Measurements from ENCODE around the gene F2RL1. TPM values are rescaled to one million over a fixed set of nuclear protein-coding genes. Genes with fewer than 3 reads are reported as not detected.
"Not testable (repeated sequence)": the region's sequence is repeated elsewhere in the genome, so short reads cannot be mapped to it uniquely, and the experiment has no call there.

F2RL1 gene
- total RNA-seq, 1 donor from 2014 or later, result 25.5 TPM

DNA sequence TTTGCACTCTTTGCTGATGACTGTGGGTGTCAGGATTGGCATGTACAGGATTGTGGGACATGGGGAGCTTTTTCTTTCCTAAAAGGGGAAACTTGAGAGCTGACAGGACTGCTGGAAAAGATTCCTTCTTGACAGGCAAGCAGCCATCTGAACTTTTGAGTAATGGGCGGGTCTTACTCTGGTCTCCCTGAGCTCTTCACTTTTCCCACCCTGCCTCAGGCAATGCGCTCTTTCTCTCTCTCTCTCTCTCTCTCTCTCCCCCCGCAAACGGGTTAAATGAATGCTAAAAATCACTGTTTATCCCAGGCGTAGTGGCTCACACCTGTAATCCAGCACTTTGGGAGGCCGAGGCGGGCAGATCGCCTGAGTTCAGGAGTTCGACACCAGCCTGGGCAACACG is 37.1 kb upstream of the F2RL1 start:
- no peaks in the 10 kb centered on the region for H3K27me3 ChIP-seq (ENCODE audit: control insufficient read depth, insufficient read depth, low read length)
- DNase-seq (ENCODE audit: low read depth) (no peak), FAIRE-seq (no peak)
- no peak overlapping the region for H3K4me3 ChIP-seq (ENCODE audit: low read depth, low read length)
- no peaks in the 10 kb centered on the region for H3K36me3 ChIP-seq (ENCODE audit: control insufficient read depth, insufficient read depth, low read length)
- TF ChIP-seq CTCF (IDR thresholded peaks at IDR 0.05; ENCODE audit: insufficient read depth, low read length, severe bottlenecking), result no peak

- no peaks in the 10 kb centered on the region for H3K36me3 ChIP-seq (ENCODE audit: control insufficient read depth, insufficient read depth, low read length)
- no peak overlapping the region for H3K4me3 ChIP-seq (ENCODE audit: low read depth, low read length)
- FAIRE-seq (no peak), DNase-seq (ENCODE audit: low read depth) (no peak)
- no peak for TF ChIP-seq CTCF (IDR thresholded peaks at IDR 0.05; ENCODE audit: insufficient read depth, low read length, severe bottlenecking)
- H3K27me3 ChIP-seq (ENCODE audit: control insufficient read depth, insufficient read depth, low read length), result no peaks in the 10 kb centered on the region
These were observed 36.4 kb upstream of the F2RL1 start for GRCh38 chr5:76782444-76782843.

GRCh38 chr5:76787237-76787636 is 31.6 kb upstream of the F2RL1 start:
- no peak overlapping the region for H3K4me3 ChIP-seq (ENCODE audit: low read depth, low read length)
- TF ChIP-seq CTCF (IDR thresholded peaks at IDR 0.05; ENCODE audit: insufficient read depth, low read length, severe bottlenecking), result no peak
- H3K36me3 ChIP-seq (ENCODE audit: control insufficient read depth, insufficient read depth, low read length), result no peaks in the 10 kb centered on the region
- H3K27me3 ChIP-seq (ENCODE audit: control insufficient read depth, insufficient read depth, low read length), result no peaks in the 10 kb centered on the region
- FAIRE-seq (no peak), DNase-seq (ENCODE audit: low read depth) (peak; percentile 60)

DNA sequence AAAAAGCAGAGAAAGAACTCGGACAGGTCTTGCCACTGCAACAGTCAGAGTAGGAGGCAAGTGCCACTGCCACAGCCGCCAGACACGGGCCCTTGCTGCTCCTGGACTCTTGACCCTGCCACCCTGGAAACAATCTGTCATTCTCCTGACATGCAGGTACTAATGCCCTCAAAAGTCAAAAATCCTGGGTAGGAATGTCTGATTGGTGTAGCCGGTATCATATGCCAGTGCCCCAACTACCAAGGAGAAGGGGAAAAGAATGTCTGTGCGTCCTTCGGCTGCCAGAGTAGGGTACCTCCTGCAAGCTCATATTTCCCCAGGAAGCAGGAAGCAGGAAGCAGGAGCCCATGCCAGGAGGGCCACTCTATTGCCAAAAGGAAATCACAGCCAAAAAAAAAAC is 30.5 kb upstream of the F2RL1 start:
- no peak for FAIRE-seq
- Histone ChIP-seq H3K36me3 (ENCODE audit: control insufficient read depth, insufficient read depth, low read length) (no peaks in the 10 kb centered on the region), H3K4me3 (ENCODE audit: low read depth, low read length) (no peak overlapping the region), H3K27me3 (ENCODE audit: control insufficient read depth, insufficient read depth, low read length) (no peaks in the 10 kb centered on the region)
- DNase-seq (ENCODE audit: low read depth), result no peak
- TF ChIP-seq CTCF (IDR thresholded peaks at IDR 0.05; ENCODE audit: insufficient read depth, low read length, severe bottlenecking), result no peak

DNA sequence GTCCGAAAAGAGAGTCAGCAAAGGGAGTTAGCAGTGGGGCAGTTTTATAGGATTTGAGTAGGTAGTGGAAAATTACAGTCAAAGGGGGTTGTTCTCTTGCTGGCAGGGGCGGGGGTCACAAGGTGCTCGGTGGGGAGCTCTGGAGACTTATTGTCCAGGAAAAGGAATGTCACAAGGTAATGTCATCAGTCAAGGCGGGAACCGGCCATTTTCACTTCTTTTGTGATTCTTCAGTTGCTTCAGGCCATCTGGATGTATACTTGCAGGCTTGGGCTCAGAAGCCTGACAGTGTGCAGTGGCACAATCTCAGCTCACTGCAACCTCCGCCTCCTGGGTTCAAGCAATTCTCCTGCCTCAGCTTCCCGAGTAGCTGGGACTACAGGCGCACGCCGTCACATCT is 29.6 kb upstream of the F2RL1 start:
- H3K27me3 ChIP-seq (ENCODE audit: control insufficient read depth, insufficient read depth, low read length); H3K4me3 ChIP-seq (ENCODE audit: low read depth, low read length); DNase-seq (ENCODE audit: low read depth); H3K36me3 ChIP-seq (ENCODE audit: control insufficient read depth, insufficient read depth, low read length); FAIRE-seq: not testable (repeated sequence)

DNA sequence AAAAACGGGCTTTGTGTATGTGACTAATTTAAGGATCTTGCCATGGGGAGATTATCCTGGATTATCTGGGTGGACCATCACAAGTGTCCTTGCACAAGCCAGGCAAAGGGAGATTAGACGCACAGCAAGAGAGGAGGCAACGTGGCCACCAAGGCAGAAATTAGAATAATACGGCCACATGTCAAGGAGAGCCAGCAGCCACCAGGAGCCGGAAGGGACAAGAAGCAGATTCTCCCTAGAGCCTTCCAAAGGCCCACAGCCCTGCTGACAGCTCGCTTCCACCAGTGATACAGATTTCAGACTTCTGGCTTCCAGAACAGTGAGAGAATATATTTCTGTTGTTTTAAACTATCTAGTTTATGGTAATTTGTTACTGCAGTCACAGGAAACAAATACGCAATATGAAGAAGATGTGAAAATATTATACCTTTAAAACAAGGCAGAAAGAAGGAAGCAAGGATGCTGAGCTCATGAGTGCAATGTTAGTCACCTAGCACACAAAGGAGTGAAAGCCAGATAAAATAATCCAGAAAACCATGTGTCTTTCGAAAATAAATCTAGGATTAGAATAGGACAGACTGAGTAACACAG is 28.7 kb upstream of the F2RL1 start:
- TF ChIP-seq CTCF (IDR thresholded peaks at IDR 0.05; ENCODE audit: insufficient read depth, low read length, severe bottlenecking), result no peak
- DNase-seq (ENCODE audit: low read depth) (peak; percentile 89), FAIRE-seq (no peak)
- Histone ChIP-seq H3K4me3 (ENCODE audit: low read depth, low read length) (no peak overlapping the region), H3K27me3 (ENCODE audit: control insufficient read depth, insufficient read depth, low read length) (no peaks in the 10 kb centered on the region), H3K36me3 (ENCODE audit: control insufficient read depth, insufficient read depth, low read length) (no peaks in the 10 kb centered on the region)
